GM19463 (cell line): ENCODE measurements around the gene KCTD20.
"Not testable (repeated sequence)": the region's sequence is repeated elsewhere in the genome, so short reads cannot be mapped to it uniquely, and the experiment has no call there.

Experiments
- ATAC-seq: cut with Tn5 transposase; IDR thresholded peaks from one replicate; pipeline ENCODE4 v1.9.1; 2021; ENCODE audit warnings: mild to moderate bottlenecking, moderate library complexity; ENCODE audit not compliant: unreplicated experiment

The KCTD20 gene

DNA sequence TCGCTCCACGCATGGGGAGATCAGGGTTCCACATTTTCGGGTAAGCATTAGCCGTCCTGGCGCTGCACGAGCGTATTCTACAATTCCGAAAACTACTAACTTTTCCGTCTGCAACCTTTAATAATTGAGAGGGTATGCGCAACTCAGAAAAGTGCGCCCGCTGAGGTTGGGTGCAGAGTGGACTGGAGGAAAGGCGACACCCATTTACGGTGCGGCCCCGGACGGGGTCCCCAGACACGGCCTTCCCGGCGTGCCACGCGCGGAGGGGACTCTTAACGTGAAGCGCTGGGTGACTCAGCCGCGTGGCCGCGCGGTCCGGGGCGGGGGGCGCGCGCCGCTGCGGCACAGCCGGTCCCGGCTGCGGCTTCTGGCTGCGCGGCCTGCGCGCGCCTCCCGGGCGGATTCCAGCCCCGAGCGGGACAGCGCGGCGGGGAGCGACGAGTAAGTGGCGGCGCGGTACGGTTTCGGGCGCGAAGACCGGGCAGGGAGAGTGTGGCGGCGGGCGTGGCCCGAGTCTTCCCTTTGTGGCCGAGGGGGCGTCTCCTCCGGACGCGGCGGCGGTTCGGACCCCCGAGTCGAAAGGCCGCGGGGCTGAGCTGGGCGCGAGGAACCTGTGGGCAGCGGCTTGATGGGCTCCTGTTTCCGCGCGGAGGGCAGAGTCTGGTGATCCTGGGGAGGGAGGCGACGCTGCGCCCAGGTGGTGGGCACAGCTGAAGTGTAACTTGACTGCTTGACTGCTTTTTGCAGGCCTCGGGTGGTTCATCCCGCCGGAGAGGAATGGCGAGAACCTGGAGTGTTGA is at the start of gene KCTD20, which contains the start of gene PXT1:
TSS of gene KCTD20 (plus strand) at position 330 of the 800 bp plus-strand sequence. CDS start 27,098 bp downstream, outside the sequence.
TSS of gene PXT1 (minus strand) at position 184 of the 800 bp plus-strand sequence. CDS start 16,772 bp downstream, outside the sequence.
- peak; percentile 70 for ATAC-seq

GRCh38 chr6:36399970-36400369 is 42.8 kb upstream of the KCTD20 start:
- ATAC-seq: no peak

DNA sequence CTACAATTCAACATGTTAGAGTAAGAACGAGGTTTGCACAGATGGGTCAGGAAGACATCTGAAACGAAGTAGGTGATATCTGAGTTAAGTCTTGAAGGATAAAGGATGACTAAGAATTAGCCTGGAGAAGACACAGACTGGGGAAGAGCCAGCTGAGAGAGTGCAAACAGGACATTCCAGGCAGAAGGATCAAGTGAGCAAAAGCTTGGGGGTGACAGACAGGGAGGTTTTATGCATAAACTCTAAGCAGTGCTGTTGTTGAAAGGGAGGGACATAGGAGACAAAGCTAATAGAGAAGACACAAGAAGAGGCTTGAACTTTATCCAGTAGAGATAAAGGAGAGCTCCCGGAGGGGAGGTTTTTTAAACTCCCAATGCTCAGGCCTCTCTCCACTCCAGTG is 40.3 kb upstream of the KCTD20 start:
- no peak for ATAC-seq

- ATAC-seq: no peak
Measured at GRCh38 chr6:36404164-36404563, 38.6 kb upstream of the KCTD20 start.

DNA sequence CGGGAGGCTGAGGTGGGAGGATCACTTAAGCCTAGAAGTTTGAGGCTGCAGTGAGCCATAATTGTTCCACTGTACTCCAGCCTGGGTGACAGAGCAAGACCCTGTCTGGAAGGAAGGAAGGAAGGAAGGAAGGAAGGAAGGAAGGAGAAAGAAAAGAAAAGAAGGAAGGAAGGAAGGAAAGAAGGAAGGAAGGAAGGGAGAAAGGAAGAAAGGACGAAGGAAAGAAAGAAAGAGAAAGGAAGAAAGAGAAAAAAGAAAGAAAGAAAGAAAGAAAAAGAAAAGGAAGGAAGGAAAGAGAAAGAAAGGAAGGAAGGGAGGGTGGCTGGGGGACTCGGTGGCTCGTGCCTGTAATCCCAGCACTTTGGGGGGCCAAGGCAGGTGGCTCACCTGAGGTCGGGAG is 33.1 kb upstream of the KCTD20 start:
- not testable (repeated sequence) for ATAC-seq

DNA sequence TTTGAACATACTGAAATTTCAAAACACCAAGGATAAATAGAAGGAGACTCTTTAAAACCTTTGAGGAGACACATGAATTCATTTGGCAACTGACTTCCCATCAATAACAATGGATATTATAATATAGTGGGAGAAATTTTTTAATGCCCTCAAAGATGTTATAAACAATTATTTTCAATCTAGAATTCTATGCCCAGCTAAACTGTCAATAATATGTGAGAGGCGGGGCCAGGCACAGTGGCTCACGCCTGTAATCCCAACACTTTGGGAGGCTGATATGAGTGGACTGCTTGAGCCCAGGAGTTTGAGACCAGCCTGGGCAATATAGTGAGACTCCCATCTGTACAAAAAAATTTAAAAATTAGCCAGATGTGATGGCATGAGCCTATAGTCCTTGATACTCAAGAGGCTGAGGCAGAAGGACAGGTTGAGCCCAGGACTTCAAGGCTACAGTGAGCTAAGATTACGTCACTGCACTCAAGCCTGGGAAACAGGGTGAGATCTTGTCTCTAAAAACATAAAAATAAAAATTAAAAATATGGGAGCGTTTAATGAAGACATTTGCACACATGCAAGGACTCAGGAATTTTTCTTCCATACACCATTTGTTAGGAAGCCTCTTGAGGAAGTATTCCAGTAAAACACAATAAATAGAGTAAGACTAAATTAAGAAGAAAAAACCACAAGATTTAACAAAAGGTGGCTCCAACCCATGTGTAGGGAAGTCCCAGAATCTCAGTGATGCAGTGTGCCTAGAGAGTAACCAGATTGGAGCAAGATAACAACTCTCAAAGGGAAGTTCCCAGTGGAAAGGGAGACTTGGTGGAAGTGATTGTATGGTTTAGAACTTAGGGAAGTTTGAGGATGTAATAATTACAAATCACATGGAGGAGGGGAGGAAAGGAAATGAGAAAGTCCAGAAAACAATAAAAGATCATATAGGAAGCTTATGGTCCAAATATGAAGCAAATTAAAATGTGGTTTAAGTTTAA is 29.0 kb upstream of the KCTD20 start:
- no peak for ATAC-seq

DNA sequence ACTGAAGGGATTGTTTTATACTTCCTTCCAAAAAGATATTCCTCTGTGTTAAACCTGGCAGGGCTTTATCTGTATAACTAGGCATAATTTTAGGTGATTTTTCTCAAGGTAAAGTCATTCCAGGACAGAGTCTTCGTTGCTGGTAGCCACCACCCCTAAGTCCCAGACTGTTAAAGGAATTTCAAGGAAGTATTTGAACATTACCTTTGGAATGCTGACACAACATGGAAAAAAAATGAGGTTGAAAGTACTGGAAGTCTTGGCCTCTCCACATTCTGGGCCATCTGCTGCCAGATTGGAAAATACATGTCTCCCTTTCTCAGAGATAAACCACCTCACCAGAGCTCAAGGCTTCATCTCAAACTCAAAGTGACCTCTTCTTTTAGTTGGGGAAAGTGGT is 28.3 kb upstream of the KCTD20 start:
- no peak for ATAC-seq

DNA sequence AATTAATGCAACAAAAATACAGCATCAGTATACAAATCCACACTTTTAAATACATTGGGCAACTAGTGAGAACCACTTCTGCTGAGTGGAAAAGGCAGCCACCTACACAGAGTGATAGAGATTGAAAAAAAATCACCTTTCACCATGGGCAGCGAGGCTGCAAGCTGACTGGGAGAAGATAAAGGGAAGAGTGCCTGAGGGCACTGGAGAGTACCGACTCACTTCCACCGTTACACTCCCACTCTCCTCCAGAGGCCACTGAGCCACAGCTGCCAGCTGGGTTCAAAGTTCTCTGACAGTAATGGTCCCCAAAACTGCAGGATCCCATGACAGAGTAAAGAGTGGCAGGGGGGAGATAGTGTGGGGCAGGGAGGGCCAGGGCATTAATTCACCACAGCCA is 24.2 kb upstream of the KCTD20 start:
- no peak for ATAC-seq

GRCh38 chr6:36419310-36419709 is 23.5 kb upstream of the KCTD20 start:
- ATAC-seq: no peak

DNA sequence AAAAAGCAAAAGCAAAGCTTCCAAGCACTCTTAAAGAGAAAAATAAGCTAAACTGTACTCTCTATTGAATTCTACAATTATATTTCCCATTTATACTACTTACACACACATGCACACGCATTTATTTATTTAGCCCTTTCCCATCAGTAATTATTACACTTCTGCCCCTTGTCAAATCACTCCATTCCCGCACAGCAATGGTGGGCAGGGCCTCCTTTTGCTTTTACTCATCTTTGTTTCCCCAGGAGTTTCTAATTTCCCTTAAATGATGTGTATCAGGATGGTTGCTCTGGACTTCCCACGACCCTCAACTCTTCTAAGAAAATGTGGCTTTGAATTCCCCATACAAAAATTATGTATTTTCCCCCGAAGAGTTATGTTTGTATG is 20.1 kb upstream of the KCTD20 start:
- no peak for ATAC-seq

DNA sequence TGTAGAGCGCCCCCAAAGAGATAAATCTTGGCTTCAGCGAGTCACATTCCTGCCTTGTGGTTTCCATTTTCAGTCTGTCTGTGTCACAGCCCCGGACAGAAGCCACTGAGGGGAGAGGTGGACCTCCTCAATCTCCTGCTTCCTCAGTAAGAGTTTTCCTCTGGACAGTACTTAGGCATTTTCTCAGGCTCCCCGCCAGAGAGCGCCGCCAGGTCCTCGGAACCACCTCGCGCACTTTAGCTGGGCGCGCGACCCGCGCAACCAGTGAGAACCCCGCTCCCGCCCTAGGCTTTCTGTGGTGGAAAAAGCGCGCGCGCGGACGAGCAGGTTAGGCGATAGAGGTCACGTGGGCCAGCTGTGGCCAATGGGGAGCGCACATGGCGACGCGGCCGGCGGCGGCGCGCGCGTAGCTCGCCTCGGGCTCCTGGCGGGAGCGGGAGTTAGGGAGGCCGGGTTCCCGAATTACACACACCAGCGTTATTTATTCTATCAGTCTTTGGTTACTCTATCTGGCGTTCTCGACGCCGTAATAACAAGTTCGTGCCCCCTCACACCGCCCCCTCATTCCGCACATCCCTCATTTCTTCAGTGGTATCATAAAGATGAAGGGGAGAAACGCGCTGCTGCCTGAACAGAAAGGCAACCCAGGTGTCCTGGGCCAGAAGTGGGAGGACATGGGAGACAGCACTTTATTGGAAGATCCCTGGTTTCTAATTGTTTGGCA is 19.5 kb upstream of the KCTD20 start:
- peak; percentile 95 for ATAC-seq

GRCh38 chr6:36426622-36427021 is 16.2 kb upstream of the KCTD20 start:
- no peak for ATAC-seq

DNA sequence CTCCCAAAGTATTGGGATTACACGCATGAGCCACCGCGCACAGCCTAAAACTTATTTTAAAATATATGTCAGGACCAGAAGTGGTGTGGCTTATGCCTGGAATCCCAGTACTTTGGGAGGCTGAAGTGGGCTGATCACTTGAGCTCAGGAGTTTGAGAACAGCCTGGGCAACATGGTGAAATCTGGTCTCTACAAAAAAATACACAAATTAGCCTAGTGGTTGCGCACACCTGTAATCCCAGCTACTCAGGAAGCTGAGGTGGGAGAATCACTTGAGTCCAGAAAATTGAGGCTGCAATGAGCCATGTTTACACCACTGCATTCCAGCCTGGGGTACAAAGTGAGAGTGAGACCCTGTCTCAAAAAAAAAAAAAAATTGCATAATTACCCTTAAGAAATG is 13.9 kb upstream of the KCTD20 start:
- no peak for ATAC-seq

DNA sequence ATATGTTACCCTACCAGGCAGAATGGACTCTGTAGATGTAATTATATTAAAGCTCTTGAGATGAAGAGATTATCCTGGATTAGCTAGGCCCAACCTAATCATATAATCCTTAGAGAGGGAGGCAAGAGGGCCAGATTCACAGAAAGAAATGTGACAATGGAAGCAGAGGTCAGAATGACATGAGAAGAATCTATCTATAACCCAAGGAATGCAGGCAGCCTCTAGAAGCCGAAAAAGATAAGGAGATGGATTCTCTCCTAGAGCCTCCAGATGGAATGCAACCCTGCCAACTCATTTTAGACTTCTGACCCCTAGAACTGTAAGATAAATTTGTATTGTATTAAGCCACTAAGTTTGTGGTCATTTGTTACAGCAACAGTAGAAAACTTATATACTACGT is 12.4 kb upstream of the KCTD20 start:
- ATAC-seq: no peak

GRCh38 chr6:36431197-36431596 is 11.6 kb upstream of the KCTD20 start:
- no peak for ATAC-seq

- no peak for ATAC-seq
Measured at GRCh38 chr6:36432151-36432671, 10.6 kb upstream of the KCTD20 start.

GRCh38 chr6:36436466-36436865 is 6.3 kb upstream of the KCTD20 start:
- no peak for ATAC-seq

GRCh38 chr6:36441307-36441894 is 1.4 kb upstream of the KCTD20 start:
- ATAC-seq: peak; percentile 80

- no peak for ATAC-seq
Measured at GRCh38 chr6:36442103-36442670, 613 bp upstream of the KCTD20 start.
